ENCODE data around the gene CFAP52.

GRCh38 chr17:9553181-9553580, 23.3 kb upstream of the CFAP52 start:
- TF ChIP-seq ZNF792 (tag by site-specific recombination; IDR thresholded peaks at IDR 0.05) = no peak
- no peak for TF ChIP-seq CTCF (tag by site-specific recombination; IDR thresholded peaks at IDR 0.05)
- TF ChIP-seq ZNF513 (tag by site-specific recombination; IDR thresholded peaks at IDR 0.05) = no peak
- no peak for TF ChIP-seq ZNF274 (IDR thresholded peaks at IDR 0.05; ENCODE audit: low read length)
- no peak for TF ChIP-seq ZNF274 (tag by site-specific recombination; IDR thresholded peaks at IDR 0.05; ENCODE audit: borderline replicate concordance)
- no peak for TF ChIP-seq ATF2 (tag by site-specific recombination; IDR thresholded peaks at IDR 0.05; ENCODE audit: low read depth)
- no peak for TF ChIP-seq ZNF473 (tag by site-specific recombination; IDR thresholded peaks at IDR 0.05)
- no peak for TF ChIP-seq ZBTB49 (tag by site-specific recombination; IDR thresholded peaks at IDR 0.05; ENCODE audit: low read depth)

Measured in HEK293 (cell line).